Measurements from ENCODE around the gene RBM38. TPM values are rescaled to one million over a fixed set of nuclear protein-coding genes. Genes with fewer than 3 reads are reported as not detected.

Gene RBM38
- total RNA-seq, 1 donor from 2014 or later, result 28.5 TPM

DNA sequence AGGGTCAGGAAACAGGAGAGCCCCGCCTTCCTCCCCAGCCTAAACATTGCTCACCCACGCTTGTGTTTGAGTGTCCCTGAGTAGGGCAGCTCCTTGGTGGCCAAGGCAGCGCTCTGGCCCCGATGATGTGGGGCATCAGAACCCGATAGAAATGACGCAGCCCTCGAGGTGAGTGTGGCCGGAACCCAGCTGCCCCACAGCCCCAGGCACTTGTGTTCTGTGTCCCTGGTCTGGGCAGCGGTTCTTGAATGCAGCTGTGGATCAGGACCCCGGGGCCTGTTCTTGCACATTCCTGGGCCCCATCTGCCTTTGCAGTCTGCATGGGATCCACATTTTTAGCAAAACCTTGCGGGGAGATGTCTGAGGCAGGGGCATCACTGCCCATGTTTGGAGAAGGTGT lies 12.8 kb downstream of the RBM38 start:
- DNase-seq, result no peak

DNA sequence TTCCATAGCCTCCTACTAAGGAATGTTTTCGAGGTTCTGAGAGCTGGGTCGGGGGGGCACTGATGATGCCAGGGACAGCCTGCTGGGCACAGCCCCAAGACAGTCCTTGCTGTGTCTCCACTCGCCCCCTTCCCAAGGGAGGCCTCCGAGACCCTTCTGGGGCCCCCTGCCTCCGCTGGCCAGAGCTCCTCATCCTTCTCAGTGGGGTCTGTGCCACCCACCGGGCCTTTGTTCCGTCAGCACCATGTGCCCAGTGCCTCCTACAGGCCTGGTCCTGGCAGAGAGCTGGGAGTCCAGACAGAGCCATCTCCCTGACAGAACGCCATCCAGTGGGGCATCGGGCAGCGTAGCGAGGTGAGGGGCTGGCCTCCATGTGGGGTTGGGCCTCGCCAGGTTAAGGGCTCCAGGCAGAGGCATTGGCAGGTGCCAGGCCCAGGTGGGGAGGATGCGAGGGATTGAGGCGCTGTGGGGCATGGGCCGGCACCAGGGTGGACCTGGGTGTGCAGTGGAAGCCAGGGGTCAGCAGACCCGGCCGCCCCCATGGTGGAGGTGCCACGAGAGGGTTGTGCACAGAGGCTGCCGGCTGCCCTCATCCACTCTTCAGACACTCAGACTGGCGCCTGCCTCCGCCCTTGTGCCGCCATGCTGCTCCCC lies 13.3 kb downstream of the RBM38 start:
- DNase-seq, result no peak

DNA sequence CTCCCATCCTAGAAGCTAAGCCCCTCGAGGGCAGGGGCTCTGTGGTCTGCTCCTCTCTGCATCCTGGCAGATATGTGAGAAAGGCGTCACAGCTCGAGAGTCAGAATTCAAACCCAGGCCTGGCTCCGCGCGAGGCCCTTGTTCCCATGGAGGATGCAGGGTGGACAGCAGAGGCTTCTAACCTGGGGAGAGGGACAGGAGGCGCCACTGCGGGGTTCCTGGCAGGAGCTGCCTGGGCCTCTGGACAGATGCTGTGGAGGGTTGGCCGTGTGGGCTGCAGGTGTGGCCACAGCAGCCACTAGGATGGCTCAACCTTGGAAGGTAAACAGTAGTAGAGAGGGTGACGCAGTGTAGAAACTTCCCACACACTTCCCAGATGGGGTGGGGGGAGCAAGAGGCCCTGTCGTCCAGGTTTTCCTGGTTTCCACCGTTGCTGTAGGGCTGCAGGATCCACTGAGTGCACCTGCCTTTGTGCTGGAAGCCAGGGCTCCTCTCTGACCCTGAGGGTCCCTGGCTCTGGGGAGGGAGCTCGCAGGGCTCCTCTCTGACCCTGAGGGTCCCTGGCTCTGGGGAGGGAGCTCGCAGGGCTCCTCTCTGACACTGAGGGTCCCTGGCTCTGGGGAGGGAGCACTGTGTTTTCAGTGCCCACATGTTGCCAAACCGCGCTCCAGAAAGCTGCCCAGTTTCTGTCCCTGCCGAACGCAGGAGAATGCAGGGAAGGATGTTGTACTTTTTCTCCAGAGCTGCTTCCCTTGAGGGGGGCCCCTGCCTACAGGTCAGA lies 14.2 kb downstream of the RBM38 start:
- DNase-seq, result no peak

DNA sequence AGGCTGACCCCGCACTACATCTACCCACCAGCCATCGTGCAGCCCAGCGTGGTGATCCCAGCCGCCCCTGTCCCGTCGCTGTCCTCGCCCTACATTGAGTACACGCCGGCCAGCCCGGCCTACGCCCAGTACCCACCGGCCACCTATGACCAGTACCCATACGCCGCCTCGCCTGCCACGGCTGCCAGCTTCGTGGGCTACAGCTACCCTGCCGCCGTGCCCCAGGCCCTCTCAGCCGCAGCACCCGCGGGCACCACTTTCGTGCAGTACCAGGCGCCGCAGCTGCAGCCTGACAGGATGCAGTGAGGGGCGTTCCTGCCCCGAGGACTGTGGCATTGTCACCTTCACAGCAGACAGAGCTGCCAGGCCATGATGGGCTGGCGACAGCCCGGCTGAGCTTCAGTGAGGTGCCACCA lies 16.4 kb downstream of the RBM38 start:
- no peak for DNase-seq

DNA sequence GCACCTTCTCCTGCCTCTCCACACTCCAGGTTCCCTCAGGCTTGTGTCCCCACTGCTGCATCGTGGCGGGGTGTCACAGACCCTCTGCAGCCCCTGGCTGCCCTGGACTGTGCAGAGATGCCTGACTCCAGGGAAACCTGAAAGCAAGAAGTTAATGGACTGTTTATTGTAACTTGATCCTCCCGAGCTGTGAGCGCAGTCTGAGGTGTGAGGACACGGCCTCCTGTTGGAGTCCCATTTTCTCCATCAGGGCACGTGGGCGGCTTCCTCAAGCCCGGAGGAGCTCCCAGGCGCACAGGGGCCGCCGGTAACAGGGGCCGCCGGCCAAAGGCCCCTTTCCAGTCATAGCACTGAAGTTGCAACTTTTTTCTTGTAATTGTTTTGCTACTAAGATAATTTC lies 16.9 kb downstream of the RBM38 start:
- no peak for DNase-seq

DNA sequence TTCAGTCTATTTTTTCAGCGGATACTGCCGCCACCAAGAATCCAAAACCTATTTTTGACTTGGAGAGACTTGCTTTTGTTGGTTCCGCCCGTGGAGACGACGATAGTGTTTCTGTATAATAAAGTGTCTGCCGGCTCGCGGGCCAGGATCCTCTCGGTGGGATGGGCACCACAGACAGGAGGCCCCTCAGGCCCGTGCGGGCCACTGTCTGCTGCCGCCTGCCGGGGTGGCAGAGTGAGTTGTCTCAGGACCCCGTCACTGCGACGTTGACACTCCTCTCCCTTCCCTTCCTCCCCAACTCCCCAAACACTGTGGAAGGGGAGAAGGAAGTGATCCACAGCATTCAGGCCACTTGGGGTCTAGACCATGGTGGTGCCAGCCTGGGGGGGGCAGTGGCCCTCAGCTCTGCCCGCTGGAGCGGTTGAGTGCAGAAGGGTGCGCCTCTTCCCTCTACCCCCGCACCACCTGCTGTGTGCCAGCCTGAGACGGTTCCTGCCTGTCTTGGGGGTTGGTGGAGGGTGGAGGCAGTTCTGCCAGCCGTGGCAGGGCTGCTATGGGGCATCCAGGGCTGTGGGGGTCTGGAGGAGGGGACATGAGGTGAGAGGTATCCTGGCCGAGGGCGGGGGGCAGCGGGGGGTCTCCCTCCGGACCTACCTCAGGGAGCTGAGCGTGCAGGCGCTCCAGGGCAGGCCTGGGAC lies 17.5 kb downstream of the RBM38 start:
- no peak for DNase-seq

DNA sequence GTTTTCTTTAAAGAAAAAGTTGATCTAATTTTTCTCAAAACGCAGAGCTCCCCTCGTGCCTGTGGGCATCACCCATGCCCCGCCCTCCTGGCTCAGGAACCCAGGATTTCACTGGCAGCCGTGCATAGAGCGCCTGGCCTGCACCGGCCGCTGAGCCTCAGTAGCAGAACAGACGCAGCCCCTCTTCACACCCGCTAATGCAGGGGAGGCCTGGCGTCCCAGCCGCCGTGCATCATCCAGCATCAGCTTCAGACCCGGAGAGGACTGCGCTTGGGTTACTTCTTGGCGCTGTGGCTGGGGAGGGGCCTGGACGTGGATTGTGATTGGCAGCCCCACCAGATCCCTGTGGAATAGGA lies 18.1 kb downstream of the RBM38 start:
- DNase-seq, result no peak

DNA sequence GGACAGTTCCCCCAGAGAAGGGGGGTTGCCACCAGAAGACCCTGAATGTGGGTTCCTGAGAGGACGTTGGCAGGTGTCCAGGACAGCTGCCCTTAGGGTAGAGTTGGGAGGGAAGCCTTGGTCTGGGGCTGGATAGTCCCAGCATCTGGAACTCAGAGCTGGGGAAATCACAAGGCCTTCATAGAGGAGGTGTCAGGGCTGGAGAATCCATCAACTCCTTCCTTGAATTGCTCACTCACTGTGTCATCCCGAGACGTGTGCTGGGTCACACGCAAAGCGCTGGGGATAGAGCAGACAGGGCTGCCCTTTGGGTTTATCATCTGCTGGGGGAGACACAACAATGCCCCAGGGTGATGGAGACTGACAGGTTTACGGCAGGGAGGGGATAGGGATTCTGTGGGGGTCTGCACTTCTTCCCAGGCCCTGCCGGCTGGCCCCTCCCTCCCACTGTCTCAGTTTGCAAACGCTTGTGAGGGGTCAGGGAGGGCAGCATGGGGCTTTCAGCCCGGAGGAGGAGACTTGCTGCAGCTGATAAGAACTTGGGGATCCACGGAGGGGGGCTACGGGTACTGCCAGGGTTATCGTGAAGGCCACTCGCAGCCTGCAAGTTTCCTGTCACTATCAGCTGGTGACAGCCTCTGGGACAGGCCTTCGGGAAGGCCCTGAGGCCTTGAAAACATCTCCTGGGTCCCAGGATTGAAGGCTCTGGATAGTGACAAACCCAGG lies 18.6 kb downstream of the RBM38 start:
- no peak for DNase-seq

DNA sequence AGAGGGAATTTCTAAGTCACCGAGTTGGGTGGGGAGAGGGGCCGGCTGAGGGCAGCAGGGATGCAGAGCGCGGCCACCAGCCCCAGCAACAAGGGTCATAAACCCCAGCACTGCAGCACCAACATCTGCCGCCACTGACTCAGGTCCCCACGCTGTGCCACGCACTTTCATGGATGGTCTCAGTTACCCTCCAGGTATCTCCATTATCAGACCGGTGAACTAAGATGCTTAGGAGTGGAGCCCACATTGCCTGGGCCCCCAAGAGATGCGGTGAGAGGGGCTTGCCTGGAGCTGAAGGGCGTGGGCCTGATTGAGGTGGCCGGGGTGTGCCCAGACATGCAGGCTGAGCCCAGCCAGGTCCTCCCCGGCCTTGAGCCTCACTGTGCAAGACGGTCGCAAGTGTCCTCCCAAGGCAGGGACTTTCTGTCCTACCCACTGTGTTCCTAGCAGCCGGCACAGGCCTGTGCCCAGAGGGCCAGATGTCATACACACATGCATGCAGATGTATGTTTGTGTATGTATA lies 19.3 kb downstream of the RBM38 start:
- DNase-seq, result no peak

DNA sequence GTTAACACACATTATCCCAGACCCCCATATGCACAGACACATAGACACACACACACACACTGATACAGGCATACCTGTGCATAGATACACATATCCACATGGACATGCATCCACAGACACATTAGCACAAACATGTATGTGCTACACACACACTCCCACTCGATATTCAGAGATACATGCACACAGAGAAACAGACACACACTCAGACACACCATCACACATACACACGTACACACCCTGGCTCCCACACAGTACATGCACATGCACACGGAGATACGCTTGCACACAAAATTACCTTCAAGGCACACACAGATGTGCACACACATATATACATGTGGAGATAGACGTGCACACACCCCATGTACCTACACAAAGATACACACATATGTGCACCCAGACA lies 19.7 kb downstream of the RBM38 start:
- no peak for DNase-seq

DNA sequence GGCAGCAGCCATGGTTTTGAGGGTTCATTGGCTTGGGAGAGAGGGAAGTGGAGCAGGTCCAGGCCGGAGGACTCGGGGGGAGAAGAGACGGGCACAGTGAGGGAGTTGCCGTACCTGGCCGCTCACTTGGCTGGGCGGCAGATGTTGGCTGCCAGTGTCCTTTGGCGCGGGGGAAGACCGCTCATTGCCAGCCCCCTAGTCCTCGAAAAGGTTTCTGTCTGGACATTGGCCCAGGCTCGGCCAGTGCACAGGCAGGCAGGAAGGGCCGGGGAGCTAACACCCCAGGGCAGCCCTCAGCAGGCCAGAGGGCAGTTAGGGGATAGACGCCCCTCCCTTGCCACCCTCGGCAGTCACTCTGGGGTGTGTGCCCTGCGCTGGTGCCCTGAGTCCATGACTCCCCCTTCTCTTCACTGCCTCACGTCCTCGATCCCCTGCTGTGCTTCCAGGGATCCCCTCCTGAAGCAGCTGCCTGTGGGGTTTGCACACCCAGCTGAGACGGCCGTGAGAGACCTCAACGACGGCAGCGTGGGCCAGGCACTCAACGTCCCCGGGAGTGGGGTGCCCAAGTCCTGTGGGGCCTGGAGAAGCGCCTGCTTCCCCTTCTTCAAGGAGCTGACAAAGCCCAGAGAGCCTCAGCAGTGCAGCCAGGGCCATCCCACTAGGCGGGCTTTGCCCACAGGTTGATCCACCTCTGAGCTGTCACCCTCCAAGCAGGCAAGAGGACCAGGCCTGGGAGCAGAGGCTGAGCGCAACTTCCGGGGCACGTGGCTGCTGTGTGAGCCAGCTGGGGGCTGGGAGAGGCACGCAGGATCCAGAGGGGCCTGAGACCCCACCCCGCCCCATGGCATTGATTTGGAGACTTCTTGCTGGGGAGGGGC lies 20.4 kb downstream of the RBM38 start:
- no peak for DNase-seq

DNA sequence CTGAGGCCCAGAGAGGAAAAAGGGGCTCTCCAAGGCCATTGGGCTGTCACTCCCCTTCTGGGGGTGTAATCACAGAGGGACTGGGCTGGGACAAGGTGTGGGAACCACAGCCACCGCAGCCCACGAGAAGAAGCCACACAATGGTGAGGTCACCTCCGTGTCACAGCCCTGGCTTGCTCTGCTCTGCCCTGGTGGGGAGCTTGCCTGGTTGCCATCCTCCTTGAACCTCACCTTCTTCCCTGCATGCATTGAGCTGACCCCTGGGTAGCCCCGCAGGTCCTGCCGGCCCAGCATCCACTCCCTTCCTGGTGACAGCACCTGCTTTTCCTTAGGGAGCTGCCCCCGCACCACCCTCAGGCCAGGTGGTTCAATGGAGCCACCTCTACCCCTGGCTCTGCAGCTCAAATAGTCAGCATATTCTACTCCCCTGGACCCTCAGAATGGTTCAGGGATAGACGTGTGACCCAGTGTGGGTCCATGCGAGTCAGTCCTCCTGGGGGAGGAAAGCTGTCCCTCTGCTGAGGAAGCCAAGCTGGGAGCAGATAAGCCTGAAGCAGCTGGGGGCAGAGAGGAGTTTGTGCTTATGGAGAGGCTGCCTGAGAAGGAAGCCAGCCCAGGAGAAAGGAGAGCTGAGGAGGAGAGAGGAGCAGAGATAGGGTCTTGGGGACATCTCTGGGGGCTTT lies 21.3 kb downstream of the RBM38 start:
- no peak for DNase-seq

DNA sequence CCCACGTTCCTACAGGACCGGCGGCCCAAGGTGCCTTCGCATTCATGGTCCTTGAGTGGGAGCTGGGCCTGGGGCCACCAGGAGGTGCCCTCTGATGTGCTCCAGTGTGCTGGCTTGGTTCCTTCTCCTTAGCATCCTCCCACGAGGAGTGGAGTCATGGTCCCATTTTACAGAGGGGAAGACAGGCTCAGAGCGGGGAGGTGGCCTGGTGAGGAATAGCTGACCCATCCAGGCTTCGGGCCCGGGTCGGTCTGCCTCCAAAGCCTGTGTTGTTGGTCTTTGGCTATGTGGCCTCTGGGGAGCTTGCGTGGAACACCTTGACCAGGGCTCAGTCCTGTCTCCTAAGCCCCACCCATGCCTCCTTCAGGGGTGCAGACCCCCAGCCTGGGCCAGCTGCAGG lies 22.8 kb downstream of the RBM38 start:
- DNase-seq, result no peak

DNA sequence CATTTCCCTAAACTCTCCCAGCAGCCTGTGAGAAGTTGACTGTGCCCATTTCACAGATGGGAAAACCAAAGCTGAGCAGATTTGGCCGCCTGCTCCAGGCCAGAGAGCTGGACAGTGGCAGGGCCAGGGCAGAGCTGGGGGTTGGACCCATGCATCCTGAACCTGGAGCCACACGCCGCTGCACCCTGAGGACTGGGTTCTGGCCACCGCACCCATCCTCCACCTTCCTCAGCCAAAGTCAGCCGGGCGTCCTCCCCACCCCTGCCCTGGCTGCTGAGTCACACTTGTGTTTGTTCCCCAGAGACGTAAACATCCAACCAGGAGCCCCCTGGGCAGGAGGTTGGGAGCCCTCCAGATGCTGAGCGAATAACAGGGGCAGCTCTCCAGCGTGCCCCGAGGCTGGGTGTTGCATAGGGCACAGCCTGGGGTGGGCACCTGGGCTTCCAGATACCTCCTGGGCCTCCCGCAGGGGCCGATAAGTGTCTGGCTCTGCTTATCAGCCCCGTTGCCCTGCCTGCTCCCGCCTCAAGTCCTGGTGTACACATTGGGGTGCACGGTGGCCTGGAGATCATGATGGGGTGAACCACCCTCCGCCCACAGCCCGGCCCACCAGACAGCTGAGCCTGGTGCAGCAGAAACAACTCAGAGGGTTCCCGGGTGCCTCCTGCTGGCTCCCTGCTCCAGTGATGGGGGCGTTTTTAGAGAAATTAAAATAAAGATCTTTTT lies 23.8 kb downstream of the RBM38 start:
- DNase-seq, result no peak

DNA sequence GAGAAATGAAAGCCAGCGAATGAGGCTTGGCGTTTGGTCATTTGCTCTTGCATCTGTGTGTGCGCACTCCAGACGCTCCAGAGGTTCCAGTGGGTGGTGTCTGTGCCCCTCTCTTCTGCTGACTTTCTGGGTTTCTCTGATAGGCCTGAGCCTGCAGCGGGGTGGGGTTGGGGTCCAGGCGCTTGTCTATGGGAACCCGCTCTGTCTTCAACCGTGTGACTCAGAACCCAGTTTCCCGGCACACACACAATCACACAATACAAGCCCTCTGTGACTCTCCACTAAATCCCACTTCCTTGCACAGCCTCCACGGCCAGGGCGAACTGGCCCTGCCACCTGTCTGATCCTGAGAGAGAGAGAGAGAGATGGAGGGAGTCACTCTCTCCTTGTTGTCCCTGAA lies 24.6 kb downstream of the RBM38 start:
- no peak for DNase-seq

DNA sequence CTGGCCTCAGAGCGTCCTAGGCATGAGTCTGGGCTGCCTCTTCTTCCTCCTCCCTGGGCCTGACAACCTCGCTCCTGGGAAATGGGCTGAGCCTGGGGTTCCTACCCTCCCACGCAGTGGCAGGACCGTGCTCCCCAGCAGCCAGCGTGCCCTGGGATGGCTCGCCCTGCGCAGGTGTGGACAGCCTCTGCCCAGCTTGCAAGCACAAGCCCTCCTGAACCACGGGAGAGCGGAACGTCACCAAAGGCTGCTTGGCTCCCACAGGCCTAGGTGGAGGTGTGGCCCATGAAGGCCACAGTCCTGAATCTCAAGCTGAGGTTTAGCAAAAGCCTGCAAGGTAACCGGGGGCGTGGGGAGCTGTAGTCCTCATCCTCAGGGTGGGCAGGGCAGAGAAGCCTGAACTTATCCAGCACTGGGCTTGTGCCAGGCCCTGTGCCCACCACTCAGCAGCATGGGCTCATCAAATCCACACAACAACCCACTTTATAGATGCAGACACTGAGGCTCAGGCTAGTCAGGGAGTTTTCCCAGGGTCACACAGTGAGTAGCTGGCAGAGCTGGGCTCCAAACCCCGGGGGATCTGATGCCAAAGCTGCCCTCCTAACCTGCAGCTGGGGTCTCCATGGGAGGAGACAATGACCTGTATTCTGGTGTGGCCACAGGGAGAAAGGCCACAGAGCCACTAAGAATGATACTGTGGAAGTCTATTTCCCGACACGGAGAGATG lies 25.3 kb downstream of the RBM38 start:
- no peak for DNase-seq

DNA sequence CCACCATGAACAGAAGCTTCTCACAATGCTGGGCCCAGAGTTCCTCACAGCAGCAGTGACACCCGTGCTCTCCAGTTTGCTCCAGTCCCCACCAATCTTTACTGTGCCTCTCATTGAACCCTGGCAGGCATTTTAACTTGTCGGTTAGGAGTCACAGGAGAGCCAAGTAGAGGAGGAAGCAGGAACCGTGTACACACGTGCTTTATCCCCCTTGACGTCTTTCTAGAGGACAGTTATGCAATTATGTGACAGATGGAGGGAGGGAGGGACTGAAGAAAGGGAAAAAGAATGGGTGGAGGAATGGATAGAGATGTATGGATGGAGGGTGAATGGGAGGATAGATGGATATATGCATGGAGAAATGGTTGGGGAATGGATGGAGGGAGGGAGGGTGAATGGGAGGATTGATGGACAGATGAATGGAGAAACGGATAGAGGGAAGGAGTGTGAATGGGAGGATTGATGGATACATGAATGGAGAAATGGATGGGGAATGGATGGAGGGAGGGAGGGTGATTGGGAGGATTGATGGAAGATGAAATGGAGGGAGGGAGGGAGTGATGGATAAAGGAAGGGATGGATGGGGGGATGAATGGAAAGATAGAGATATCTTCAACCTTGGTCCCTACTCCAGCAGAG lies 26.0 kb downstream of the RBM38 start:
- no peak for DNase-seq

DNA sequence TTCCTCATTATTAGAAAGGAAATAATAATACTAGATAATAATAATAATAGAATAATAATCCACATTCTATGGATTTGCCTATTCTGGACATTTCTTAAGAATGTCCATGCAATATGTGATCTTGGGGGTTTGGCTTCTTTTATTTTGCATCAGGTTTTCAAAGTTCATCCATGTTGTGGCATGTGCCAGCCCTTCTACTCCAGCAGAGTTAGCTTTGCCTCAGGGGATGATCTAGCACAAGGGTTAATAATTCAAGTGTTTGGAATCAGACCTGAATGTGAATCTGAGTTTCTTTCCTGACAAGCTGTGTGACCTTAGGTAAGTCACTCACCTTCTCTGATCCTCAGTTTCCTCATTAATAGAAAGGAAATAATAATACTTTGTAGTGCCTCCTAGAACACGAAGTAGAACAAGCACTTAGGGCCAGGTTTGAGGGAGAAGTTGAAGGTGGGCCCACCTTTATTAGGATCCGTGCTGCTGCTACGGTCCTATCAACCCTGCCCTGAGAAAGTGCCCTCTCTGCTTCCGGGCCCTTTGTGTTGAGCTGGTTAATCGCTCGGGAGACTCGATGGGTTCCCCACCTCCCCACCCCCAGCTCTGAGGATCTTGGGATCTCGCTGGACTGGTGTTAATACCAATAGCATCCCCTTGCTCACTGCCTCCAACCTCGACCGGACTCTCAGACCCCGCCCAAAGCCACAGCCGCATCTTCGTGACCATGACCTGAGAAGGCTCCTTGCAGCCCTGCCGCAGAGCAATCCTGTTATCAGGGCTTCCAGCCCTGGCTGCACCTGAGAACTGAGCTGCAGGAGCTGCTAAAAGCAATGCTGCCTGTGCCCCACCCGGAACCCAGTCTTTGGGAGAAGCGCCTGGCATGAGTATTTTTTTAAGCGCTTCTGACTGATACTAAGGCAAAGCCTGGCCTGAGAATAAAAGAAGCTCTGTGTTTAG lies 26.9 kb downstream of the RBM38 start:
- no peak for DNase-seq

Measured in skin of body (tissue), 2 donors.